CD14-positive monocyte (primary cell): ENCODE data around the gene OXCT1. TPM values are rescaled to one million over a fixed set of nuclear protein-coding genes. Genes with fewer than 3 reads are reported as not detected.

Source experiments
- DNase-seq, 3 donors: peaks; one replicate each; pipeline ENCODE4 v3.0.0-alpha.2; 2011 to 2022
- H2AFZ ChIP-seq: 2 replicates; pipeline ENCODE4 v1.6.0; 2012; ENCODE audit warnings: mild to moderate bottlenecking, low read depth, low read length, inconsistent platforms; ENCODE audit not compliant: insufficient read depth, poor library complexity, severe bottlenecking
- H3K27ac ChIP-seq, 2 donors: 1 replicate in 1 of 2; 2 replicates in 1 of 2; pipeline ENCODE4 v1.5.1; 2012 to 2013; ENCODE audit warnings: low read length in 2 of 2, control low read depth in 1 of 2, inconsistent platforms in 1 of 2, low read depth in 1 of 2, mild to moderate bottlenecking in 1 of 2
- H3K27me3 ChIP-seq, 2 donors: one replicate each; pipeline versions ENCODE4 v1.6.0 to v1.6.1; 2011 to 2013; ENCODE audit warnings: low read length in 2 of 2; ENCODE audit not compliant: control insufficient read depth in 2 of 2, insufficient read depth in 2 of 2
- H3K36me3 ChIP-seq, 2 donors: replicated peaks in 1 of 2; 1 replicate in 1 of 2; 2 replicates in 1 of 2; pipeline versions ENCODE4 v1.5.1 to v1.6.1; 2012 to 2013; ENCODE audit warnings: low read length in 2 of 2, control low read depth in 1 of 2, inconsistent platforms in 1 of 2, mild to moderate bottlenecking in 1 of 2; ENCODE audit not compliant: insufficient read depth in 2 of 2, control insufficient read depth in 1 of 2
- H3K4me1 ChIP-seq, 2 donors: 1 replicate in 1 of 2; 2 replicates in 1 of 2; pipeline versions ENCODE4 v1.5.1 to v1.6.1; 2012 to 2013; ENCODE audit warnings: low read length in 2 of 2, control low read depth in 1 of 2, inconsistent platforms in 1 of 2, mild to moderate bottlenecking in 1 of 2, moderate library complexity in 1 of 2; ENCODE audit not compliant: insufficient read depth in 2 of 2, control insufficient read depth in 1 of 2
- H3K4me2 ChIP-seq: replicated peaks from 2 replicates; pipeline ENCODE3; 2012; ENCODE audit warnings: low read length, moderate library complexity, mild to moderate bottlenecking; ENCODE audit not compliant: poor library complexity, severe bottlenecking; ENCODE audit errors: extremely low read depth
- H3K4me3 ChIP-seq, 3 experiments: fragments of 200-600 bp in 1 of 3; sonication (generic) in 1 of 3; replicated peaks in 1 of 3; 1 replicate in 2 of 3; 2 replicates in 1 of 3; pipeline ENCODE4 v1.5.1; 2011 to 2013; ENCODE audit warnings: low read length in 3 of 3, mild to moderate bottlenecking in 3 of 3, control low read depth in 2 of 3, low read depth in 2 of 3, inconsistent platforms in 1 of 3, moderate library complexity in 1 of 3
- H3K79me2 ChIP-seq: 2 replicates; pipeline ENCODE4 v1.6.0; 2012; ENCODE audit warnings: mild to moderate bottlenecking, control low read depth, inconsistent platforms, low read length, moderate library complexity; ENCODE audit not compliant: insufficient read depth
- H3K9ac ChIP-seq: 2 replicates; pipeline ENCODE4 v1.6.0; 2017; ENCODE audit warnings: low read length, mild to moderate bottlenecking; ENCODE audit not compliant: insufficient read depth, poor library complexity, severe bottlenecking
- H3K9me3 ChIP-seq, 2 donors: replicated peaks in 1 of 2; 1 replicate in 1 of 2; 2 replicates in 1 of 2; pipeline versions ENCODE4 v1.5.1 to v1.6.1; 2012 to 2013; ENCODE audit warnings: low read length in 2 of 2, control low read depth in 1 of 2; ENCODE audit not compliant: control insufficient read depth in 1 of 2, insufficient read depth in 1 of 2
- H4K20me1 ChIP-seq: 2 replicates; pipeline ENCODE4 v1.6.0; 2012; ENCODE audit warnings: mild to moderate bottlenecking, low read length, control low read depth, moderate library complexity; ENCODE audit not compliant: insufficient read depth
- H3K27ac Mint-ChIP-seq, 7 donors: one replicate each; pipeline ENCODE4 v1.8.0; 2020; ENCODE audit warnings: mild to moderate bottlenecking in 7 of 7, mixed read lengths in 7 of 7, moderate library complexity in 6 of 7, inconsistent platforms in 2 of 7
- H3K27me3 Mint-ChIP-seq, 3 donors: one replicate each; pipeline ENCODE4 v1.8.0; 2021 to 2022; ENCODE audit warnings: low read depth in 3 of 3, mild to moderate bottlenecking in 3 of 3, mixed read lengths in 3 of 3, moderate library complexity in 3 of 3, inconsistent platforms in 1 of 3
- H3K36me3 Mint-ChIP-seq, 2 donors: one replicate each; pipeline ENCODE4 v1.8.0; 2020; ENCODE audit warnings: mixed read lengths in 2 of 2, inconsistent platforms in 1 of 2, mild to moderate bottlenecking in 1 of 2
- H3K4me1 Mint-ChIP-seq: one replicate; pipeline ENCODE4 v1.8.0; 2020; ENCODE audit warnings: mild to moderate bottlenecking, mixed read lengths
- H3K4me3 Mint-ChIP-seq, 2 donors: one replicate each; pipeline ENCODE4 v1.8.0; 2020; ENCODE audit warnings: mild to moderate bottlenecking in 2 of 2, mixed read lengths in 2 of 2, moderate library complexity in 1 of 2
- H3K9me3 Mint-ChIP-seq, 7 donors: one replicate each; pipeline ENCODE4 v1.8.0; 2020 to 2022; ENCODE audit warnings: mixed read lengths in 7 of 7, mild to moderate bottlenecking in 6 of 7, moderate library complexity in 6 of 7, inconsistent platforms in 2 of 7
- CTCF ChIP-seq: fragments of 200-600 bp; IDR thresholded peaks from one replicate; pipeline ENCODE4 v1.8.0; 2022; ENCODE audit warnings: antibody characterized with exemption, mild to moderate bottlenecking
- WGBS: methylation state at CpG from one replicate; pipeline ENCODE4 v1.1.5; 2013; ENCODE audit warnings: missing lambda C conversion rate; ENCODE audit not compliant: insufficient coverage; 5-methylcytosine and 5-hydroxymethylcytosine counted together
- intact Hi-C, 2 donors: fragments of 100-400 bp; cut with micrococcal nuclease; formaldehyde crosslinking; loops; one replicate each; pipeline versions ENCODE4 v1.15.0 to v1.15.1; 2023
- polyA plus RNA-seq, 3 donors: library from polyadenylated mRNA; depleted of rRNA in 1 of 3; unstranded in 2 of 3; stranded (reverse) in 1 of 3; fragments of 300-500 nt in 2 of 3; fragments of >200 nt in 1 of 3; fragmentation: Illumina TruSeq in 2 of 3; gene quantifications; 1 replicate in 2 of 3; 2 replicates in 1 of 3; pipeline ENCODE4 v1.2.3, GENCODE V29; 2012 to 2021

Gene OXCT1
- polyA plus RNA-seq, 3 donors: 1.3 to 3.4 (median 1.9) TPM

DNA sequence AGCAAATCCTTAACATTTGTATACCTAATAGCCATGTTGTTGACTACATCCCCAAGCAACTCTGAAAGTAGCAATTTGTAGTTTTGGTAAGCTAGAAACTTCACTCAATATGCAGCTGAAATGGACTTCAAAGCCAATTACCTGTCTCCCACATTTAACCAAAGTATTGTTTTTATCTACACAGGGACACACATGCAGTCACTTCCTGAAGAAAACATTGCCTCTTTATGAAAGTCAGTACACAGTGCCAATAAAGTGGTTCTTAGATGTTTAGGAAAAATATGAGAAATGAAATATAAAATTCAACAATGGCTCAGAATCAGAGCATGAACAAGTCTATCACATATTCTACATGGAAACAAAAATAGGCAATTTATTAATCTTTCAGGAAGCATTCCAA is 49.2 kb downstream of the OXCT1 start:
- Histone ChIP-seq H3K9ac (no peak overlapping the region), H4K20me1 (no peaks in the 10 kb centered on the region), H3K79me2 (no peaks in the 10 kb centered on the region), H3K27me3 (no peaks in the 10 kb centered on the region), H3K9me3 (no peaks in the 10 kb centered on the region), H3K27ac (no peak overlapping the region), H3K4me1 (no peaks in the 10 kb centered on the region), H3K36me3 (no peaks in the 10 kb centered on the region), H3K4me3 (no peak overlapping the region), H3K4me2 (no peak overlapping the region), H2AFZ (no peak overlapping the region)
- Mint-ChIP-seq H3K4me1 (peaks cover 3% of the 10 kb centered on the region), H3K27ac (no peak overlapping the region), H3K36me3 (peaks cover 0 to 4% of the 10 kb centered on the region in 2 donors), H3K9me3 (peaks cover 0 to 3% (median 0%) of the 10 kb centered on the region in 7 donors), H3K4me3 (no peak overlapping the region), H3K27me3 (no peaks in the 10 kb centered on the region)
- DNase-seq: no peak
- intact Hi-C loops: no loop called here
- TF ChIP-seq CTCF: no peak

- Histone ChIP-seq H3K9ac (no peak overlapping the region), H3K36me3 (no peaks in the 10 kb centered on the region), H3K9me3 (no peaks in the 10 kb centered on the region), H2AFZ (no peak overlapping the region), H3K4me2 (no peak overlapping the region), H3K27ac (no peak overlapping the region), H3K27me3 (no peaks in the 10 kb centered on the region), H3K4me1 (no peaks in the 10 kb centered on the region), H3K4me3 (no peak overlapping the region), H4K20me1 (no peaks in the 10 kb centered on the region), H3K79me2 (no peaks in the 10 kb centered on the region)
- TF ChIP-seq CTCF: no peak
- Mint-ChIP-seq H3K4me3 (no peak overlapping the region), H3K27me3 (no peaks in the 10 kb centered on the region), H3K4me1 (peaks cover 3% of the 10 kb centered on the region), H3K27ac (no peak overlapping the region), H3K9me3 (peaks cover 0 to 3% (median 0%) of the 10 kb centered on the region in 7 donors), H3K36me3 (no peaks in the 10 kb centered on the region)
- no CpG with 5 or more reads among the region's 2 CpGs for WGBS
- intact Hi-C loops: no loop called here
- DNase-seq: no peak
Observed at GRCh38 chr5:41820150-41820549, 50.1 kb downstream of the OXCT1 start.
